GM12891 (cell line): ENCODE results near the gene SIRT5.

Experiments used
- POLR2A ChIP-seq: IDR thresholded peaks from 2 replicates; pipeline ENCODE4 v1.6.1; 2011; ENCODE audit warnings: low read depth, low read length, control low read depth
- POLR2AphosphoS5 ChIP-seq: IDR thresholded peaks from 2 replicates; pipeline ENCODE4 v1.6.1; 2011; ENCODE audit warnings: low read depth, low read length, control low read depth

DNA sequence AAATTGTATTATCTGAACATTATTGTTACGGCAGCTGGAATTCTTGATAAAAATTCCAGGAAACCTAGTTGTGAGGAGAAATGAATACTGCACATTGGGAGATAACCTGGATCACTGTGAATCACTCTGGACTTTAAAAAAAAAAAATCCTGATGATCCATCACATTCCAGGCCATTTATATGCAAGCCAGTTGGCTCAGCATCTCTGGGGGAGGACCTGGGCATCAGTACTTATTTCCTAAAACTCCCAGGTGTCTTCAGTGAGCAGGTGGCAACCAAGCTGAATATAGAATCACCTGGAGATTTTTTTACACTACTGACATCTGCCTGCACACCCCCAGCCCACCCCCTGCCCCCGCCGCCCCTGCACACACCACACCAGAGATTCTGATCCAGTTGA is 39.1 kb upstream of the SIRT5 start:
- no peak for TF ChIP-seq POLR2AphosphoS5
- TF ChIP-seq POLR2A = no peak
